ENCODE results near the gene ZNF138. TPM values are rescaled to one million over a fixed set of nuclear protein-coding genes. Genes with fewer than 3 reads are reported as not detected.
A peak's percentile ranks its signal among the peaks of the same experiment; 100 is the strongest.
"Not testable (repeated sequence)": the region's sequence is repeated elsewhere in the genome, so short reads cannot be mapped to it uniquely, and the experiment has no call there.

The ZNF138 gene
- total RNA-seq, 4 donors from 2014 or later = 4.5 to 11.6 (median 6.8) TPM

DNA sequence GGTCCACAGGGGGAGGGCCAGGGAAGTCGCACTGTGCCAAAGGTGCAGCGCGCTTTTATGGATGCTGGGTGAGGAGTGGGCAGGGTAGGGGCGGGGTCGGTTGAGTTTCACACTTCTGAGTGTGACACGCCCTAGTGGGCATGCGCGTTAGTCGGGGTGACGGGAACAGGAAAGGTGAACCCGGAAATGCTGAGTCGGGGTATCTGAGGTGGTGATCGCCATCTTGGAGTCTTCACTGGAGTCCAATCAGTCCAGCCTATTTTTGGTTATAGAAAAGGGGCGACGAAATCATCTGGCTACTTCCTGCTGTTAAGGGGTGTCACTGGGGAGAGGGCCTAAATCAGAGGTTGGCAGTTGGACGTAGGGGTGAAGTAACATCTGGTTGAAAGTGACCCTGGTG lies 40.8 kb downstream of the ZNF138 start:
- TF ChIP-seq CTCF (IDR thresholded peaks at IDR 0.05 in 4 of 5, conservative IDR thresholded peaks at IDR 0.05 in 1 of 5) = no peak
- no peak for TF ChIP-seq POLR2A (IDR thresholded peaks at IDR 0.05)
- ATAC-seq (no peak), DNase-seq (no peak)
- Histone ChIP-seq H3K27me3 (no peaks in the 10 kb centered on the region), H3K4me3 (no peak overlapping the region), H3K4me1 (no peaks in the 10 kb centered on the region), H3K27ac (no peak overlapping the region), H3K9me3 (no peaks in the 10 kb centered on the region), H3K36me3 (peaks cover 0 to 9% of the 10 kb centered on the region in 2 donors)
- intact Hi-C loops (cut with DNase I; ENCODE audit: low total_unique reads) (no loop called here), in situ Hi-C loops (cut with MboI; ENCODE audit: low sequenced_read_pairs in 4 of 4) (no loop called here)

DNA sequence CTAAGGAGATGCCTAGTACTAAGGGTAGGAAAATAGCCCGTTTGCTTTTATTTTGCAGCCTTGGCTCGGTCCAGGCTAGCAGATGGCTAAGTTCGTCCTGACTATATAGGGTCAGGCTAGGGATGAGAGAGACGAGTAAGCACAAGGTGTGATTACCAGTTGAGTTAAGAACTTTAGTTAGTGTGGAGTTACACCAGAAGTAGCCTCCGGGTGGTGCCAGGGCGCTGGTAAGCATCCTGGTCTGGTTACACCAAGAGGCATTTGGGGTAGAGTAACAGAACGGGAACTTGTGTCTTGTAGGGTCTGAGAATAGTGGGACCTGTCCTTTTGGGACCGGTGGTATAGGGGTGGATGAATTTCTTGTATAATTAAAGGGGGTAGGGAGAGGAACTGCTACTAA lies 41.6 kb downstream of the ZNF138 start:
- H3K27me3 ChIP-seq; H3K4me1 ChIP-seq; H3K9me3 ChIP-seq; H3K27ac ChIP-seq; in situ Hi-C loops (cut with MboI; ENCODE audit: low sequenced_read_pairs in 4 of 4); H3K4me3 ChIP-seq; DNase-seq; intact Hi-C loops (cut with DNase I; ENCODE audit: low total_unique reads); H3K36me3 ChIP-seq; ATAC-seq: not testable (repeated sequence)

GRCh38 chr7:64838051-64838450 lies 43.8 kb downstream of the ZNF138 start:
- H3K27me3 ChIP-seq; ATAC-seq; H3K36me3 ChIP-seq; H3K27ac ChIP-seq; intact Hi-C loops (cut with DNase I; ENCODE audit: low total_unique reads); in situ Hi-C loops (cut with MboI; ENCODE audit: low sequenced_read_pairs in 4 of 4); H3K4me3 ChIP-seq; H3K4me1 ChIP-seq; DNase-seq; H3K9me3 ChIP-seq: not testable (repeated sequence)

DNA sequence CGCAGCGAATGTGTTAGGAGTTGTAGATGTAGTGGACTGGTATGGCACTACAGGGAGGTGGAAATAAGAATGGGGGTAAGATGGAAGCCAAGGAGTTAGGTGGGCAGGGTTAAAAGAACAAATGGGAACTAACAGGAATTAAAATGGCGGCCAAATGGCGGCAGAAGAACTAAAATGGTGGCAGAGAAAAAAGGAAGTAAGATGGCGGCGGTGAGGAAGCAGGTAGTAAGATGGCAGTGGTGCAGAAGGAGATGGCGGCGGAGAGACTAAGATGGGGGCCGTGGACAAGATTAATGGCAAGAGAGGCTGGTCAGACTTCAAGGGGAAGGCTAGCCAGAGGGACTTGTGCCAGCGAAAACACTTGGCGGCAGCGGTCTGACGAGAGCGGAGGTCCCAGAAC lies 44.5 kb downstream of the ZNF138 start:
- TF ChIP-seq POLR2A (IDR thresholded peaks at IDR 0.05) = no peak
- TF ChIP-seq CTCF (IDR thresholded peaks at IDR 0.05 in 4 of 5, conservative IDR thresholded peaks at IDR 0.05 in 1 of 5) = no peak
- Histone ChIP-seq H3K4me3 (no peak overlapping the region), H3K27me3 (no peaks in the 10 kb centered on the region), H3K9me3 (no peaks in the 10 kb centered on the region), H3K27ac (no peak overlapping the region), H3K36me3 (no peaks in the 10 kb centered on the region), H3K4me1 (no peaks in the 10 kb centered on the region)
- in situ Hi-C loops (cut with MboI; ENCODE audit: low sequenced_read_pairs in 4 of 4) = no loop called here
- ATAC-seq (no peak), DNase-seq (no peak)
- intact Hi-C loops (cut with DNase I; ENCODE audit: low total_unique reads) = no loop called here

DNA sequence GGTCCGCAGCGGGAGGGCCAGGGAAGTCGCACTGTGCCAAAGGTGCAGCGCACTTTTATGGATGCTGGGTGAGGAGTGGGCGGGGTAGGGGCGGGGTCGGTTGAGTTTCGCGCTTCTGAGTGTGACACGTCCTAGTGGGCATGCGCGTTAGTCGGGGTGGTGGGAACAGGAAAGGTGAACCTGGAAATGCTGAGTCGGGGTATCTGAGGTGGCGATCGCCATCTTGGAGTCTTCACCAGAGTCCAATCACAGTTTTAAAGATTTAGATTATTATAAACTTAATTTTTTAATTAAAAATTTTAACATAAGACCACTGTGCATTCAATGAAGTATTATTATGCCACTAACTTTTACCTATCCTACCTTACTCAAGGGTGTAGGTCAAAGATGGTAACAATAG lies 45.7 kb downstream of the ZNF138 start:
- no peak for ATAC-seq
- H3K27me3 ChIP-seq = no peaks in the 10 kb centered on the region
- no peaks in the 10 kb centered on the region for H3K36me3 ChIP-seq
- in situ Hi-C loops (cut with MboI; ENCODE audit: low sequenced_read_pairs in 4 of 4) = no loop called here
- TF ChIP-seq POLR2A (IDR thresholded peaks at IDR 0.05) = no peak
- no peaks in the 10 kb centered on the region for H3K9me3 ChIP-seq
- no peak overlapping the region for H3K27ac ChIP-seq
- no peak for DNase-seq
- H3K4me1 ChIP-seq = no peaks in the 10 kb centered on the region
- intact Hi-C loops (cut with DNase I; ENCODE audit: low total_unique reads) = no loop called here
- H3K4me3 ChIP-seq = no peak overlapping the region

DNA sequence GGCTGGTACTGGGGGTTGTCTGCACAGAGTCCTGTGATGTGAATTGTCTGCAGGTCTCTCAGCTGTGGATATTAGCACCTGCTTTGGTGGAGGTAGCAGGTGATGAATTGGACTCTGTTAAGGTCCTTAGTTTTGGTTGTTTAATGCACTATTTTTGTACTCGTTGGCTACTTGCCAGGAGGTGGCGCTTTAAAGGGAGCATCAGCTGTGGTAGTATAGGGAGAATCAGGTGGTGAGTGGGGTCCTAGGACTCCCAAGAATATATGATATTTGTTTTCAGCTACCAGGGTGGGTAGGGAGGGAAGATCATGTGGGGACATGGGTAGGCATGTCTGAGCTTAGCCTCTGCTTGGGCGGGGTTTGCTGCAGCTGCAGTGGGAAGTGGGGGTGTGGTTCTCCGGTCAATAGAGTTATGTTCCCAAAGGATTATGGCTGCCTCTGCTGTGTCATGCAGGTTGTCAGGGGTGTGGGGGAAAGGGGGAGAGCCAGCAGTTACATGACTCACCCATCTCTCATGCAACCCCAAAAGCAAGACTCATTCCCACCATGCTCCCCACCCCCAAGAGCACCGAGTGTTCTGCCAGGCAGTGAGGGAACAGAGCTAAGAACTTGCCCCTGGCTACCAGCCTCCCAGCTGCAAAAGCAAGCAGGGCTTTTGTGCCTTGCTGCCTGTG lies 55.2 kb downstream of the ZNF138 start:
- TF ChIP-seq CTCF (IDR thresholded peaks at IDR 0.05 in 4 of 5, conservative IDR thresholded peaks at IDR 0.05 in 1 of 5) (no peak), POLR2A (IDR thresholded peaks at IDR 0.05) (no peak)
- no peaks in the 10 kb centered on the region for H3K27me3 ChIP-seq
- peak overlapping the region in 2 of 4 donors; percentile 15 to 55 for H3K27ac ChIP-seq
- DNase-seq = peak; percentile 46 to 58
- peak; percentile 81 to 96 for ATAC-seq
- no peaks in the 10 kb centered on the region for H3K9me3 ChIP-seq
- in situ Hi-C loops (cut with MboI; ENCODE audit: low sequenced_read_pairs in 4 of 4) (no loop called here), intact Hi-C loops (cut with DNase I; ENCODE audit: low total_unique reads) (no loop called here)
- H3K4me1 ChIP-seq = peaks cover 0 to 11% of the 10 kb centered on the region in 2 donors
- peak overlapping the region in 2 of 4 donors; percentile 2 to 11 for H3K4me3 ChIP-seq
- H3K36me3 ChIP-seq = no peaks in the 10 kb centered on the region
